ENCODE results near the gene KRT75. TPM values are rescaled to one million over a fixed set of nuclear protein-coding genes. Genes with fewer than 3 reads are reported as not detected.

KRT75 gene
- total and polyA plus RNA-seq, 2 of the 13 experiments (the other 11 are each of a cell fraction or from before 2014, with no cell fraction given), result not detected

DNA sequence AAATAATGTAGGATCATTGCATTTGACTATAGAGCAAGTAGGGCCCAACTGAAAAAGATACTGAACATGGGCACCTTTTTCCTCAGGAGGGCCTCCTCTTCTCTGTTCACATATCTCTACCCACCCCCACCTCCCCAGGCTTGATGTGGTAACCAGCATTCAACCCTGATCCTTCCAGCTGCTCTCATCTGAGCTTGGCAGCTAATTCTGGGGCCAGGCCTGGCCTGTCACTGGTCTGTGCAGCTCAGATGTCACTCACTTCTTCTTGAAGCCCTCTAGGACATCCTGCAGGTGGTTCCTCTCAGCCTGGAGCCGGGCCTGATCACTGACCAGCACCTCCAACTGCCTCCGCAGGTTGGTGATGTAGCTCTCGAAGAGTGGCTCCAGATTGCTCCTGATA, 50.8 kb downstream of the KRT75 start:
- no peak for FAIRE-seq
- CTCF ChIA-PET (ENCODE audit: low intra/inter-chr PET ratio, low total read pairs), result no interaction called here
- intact Hi-C loops (cut with micrococcal nuclease; ENCODE audit: unreplicated experiment), result no loop called here
- Histone ChIP-seq H2AFZ (ENCODE audit: low read length) (no peak overlapping the region), H3K4me1 (ENCODE audit: insufficient read depth, low read length) (no peaks in the 10 kb centered on the region), H3K79me2 (ENCODE audit: insufficient read depth, low read length) (no peaks in the 10 kb centered on the region), H3K9ac (ENCODE audit: insufficient read depth, low read depth, low read length) (no peak overlapping the region), H3K4me3 (replicated peaks in 1 of 3; ENCODE audit: insufficient read depth in 1 of 3, low read depth in 2 of 3, low read length in 3 of 3) (no peak overlapping the region), H4K20me1 (ENCODE audit: insufficient read depth, low read length) (no peaks in the 10 kb centered on the region), H3K27ac (ENCODE audit: extremely low read length, insufficient read depth, low read length) (no peak overlapping the region), H3K27me3 (ENCODE audit: control insufficient read depth in 1 of 2, insufficient read depth in 2 of 2, low read length in 2 of 2) (peaks cover 2 to 17% of the 10 kb centered on the region in 2 experiments; a peak in 3 of 5 replicates), H3K4me2 (ENCODE audit: low read depth, low read length) (no peak overlapping the region), H3K9me3 (ENCODE audit: low read length) (no peaks in the 10 kb centered on the region), H3K36me3 (replicated peaks in 1 of 2; ENCODE audit: control insufficient read depth in 1 of 2, insufficient read depth in 2 of 2, low read length in 2 of 2) (no peaks in the 10 kb centered on the region)
- POLR2A ChIA-PET, result no interaction called here
- no TSS peak for BruUV-seq (replicated peaks)
- no peak for ATAC-seq
- in situ Hi-C loops (cut with HindIII; ENCODE audit: extremely low pct_ligation_motif_present, low pct_unique_long_range_greater_than_20kb), result loop anchor here (25.0 kb wide), 1 partner anchor 604 kb away; no protein-coding TSS in a partner anchor
- DNase-seq (ENCODE audit: low spot score), result no peak
- 0% methylated on average over 1 of the region's 3 CpGs for whole genome bisulfite sequencing (ENCODE audit: low lambda C conversion rate)
- no peak for TF ChIP-seq ZNF777 (CRISPR knock-in tag; IDR thresholded peaks at IDR 0.05)
- TF ChIP-seq ZNF879 (CRISPR knock-in tag; IDR thresholded peaks at IDR 0.05), result no peak
- TF ChIP-seq FOXP1 (IDR thresholded peaks at IDR 0.05), result no peak
- TF ChIP-seq FOXP1 (CRISPR knock-in tag; IDR thresholded peaks at IDR 0.05), result no peak
- no peak for TF ChIP-seq CBX5 (CRISPR knock-in tag; IDR thresholded peaks at IDR 0.05; ENCODE audit: borderline replicate concordance)
- no peak for TF ChIP-seq PCBP2 (optimal IDR thresholded peaks at IDR 0.05; ENCODE audit: low read depth, low read length, poor library complexity, severe bottlenecking)
- no peak for TF ChIP-seq SMYD3 (CRISPR knock-in tag; IDR thresholded peaks at IDR 0.05)
- TF ChIP-seq ZBTB21 (CRISPR knock-in tag; IDR thresholded peaks at IDR 0.05), result no peak
- no peak for TF ChIP-seq ZNF138 (CRISPR knock-in tag; IDR thresholded peaks at IDR 0.05; ENCODE audit: low read depth)
- TF ChIP-seq NR2F2 (IDR thresholded peaks at IDR 0.05; ENCODE audit: borderline replicate concordance, low read depth), result no peak
- no peak for TF ChIP-seq SNAPC2 (CRISPR knock-in tag; IDR thresholded peaks at IDR 0.05)
- TF ChIP-seq HOMEZ (CRISPR knock-in tag; IDR thresholded peaks at IDR 0.05; ENCODE audit: low read depth), result no peak
- TF ChIP-seq RXRB (CRISPR knock-in tag; IDR thresholded peaks at IDR 0.05; ENCODE audit: borderline replicate concordance), result no peak
- no peak for TF ChIP-seq GATA4 (IDR thresholded peaks at IDR 0.05; ENCODE audit: borderline replicate concordance, low read depth)
- no peak for TF ChIP-seq NCOR1 (IDR thresholded peaks at IDR 0.05; ENCODE audit: borderline replicate concordance, low read length)
- TF ChIP-seq ZNF225 (CRISPR knock-in tag; IDR thresholded peaks at IDR 0.05), result no peak
- TF ChIP-seq, protein P1, sequence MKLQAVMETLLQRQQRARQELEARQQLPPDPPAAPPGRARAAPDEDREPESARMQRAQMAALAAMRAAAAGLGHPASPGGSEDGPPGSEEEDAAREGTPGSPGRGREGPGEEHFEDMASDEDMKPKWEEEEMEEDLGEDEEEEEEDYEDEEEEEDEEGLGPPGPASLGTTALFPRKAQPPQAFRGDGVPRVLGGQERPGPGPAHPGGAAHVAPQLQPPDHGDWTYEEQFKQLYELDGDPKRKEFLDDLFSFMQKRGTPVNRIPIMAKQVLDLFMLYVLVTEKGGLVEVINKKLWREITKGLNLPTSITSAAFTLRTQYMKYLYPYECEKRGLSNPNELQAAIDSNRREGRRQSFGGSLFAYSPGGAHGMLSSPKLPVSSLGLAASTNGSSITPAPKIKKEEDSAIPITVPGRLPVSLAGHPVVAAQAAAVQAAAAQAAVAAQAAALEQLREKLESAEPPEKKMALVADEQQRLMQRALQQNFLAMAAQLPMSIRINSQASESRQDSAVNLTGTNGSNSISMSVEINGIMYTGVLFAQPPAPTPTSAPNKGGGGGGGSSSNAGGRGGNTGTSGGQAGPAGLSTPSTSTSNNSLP (IDR thresholded peaks at IDR 0.05; ENCODE audit: low read depth, low read length), result no peak
- TF ChIP-seq, protein P2, sequence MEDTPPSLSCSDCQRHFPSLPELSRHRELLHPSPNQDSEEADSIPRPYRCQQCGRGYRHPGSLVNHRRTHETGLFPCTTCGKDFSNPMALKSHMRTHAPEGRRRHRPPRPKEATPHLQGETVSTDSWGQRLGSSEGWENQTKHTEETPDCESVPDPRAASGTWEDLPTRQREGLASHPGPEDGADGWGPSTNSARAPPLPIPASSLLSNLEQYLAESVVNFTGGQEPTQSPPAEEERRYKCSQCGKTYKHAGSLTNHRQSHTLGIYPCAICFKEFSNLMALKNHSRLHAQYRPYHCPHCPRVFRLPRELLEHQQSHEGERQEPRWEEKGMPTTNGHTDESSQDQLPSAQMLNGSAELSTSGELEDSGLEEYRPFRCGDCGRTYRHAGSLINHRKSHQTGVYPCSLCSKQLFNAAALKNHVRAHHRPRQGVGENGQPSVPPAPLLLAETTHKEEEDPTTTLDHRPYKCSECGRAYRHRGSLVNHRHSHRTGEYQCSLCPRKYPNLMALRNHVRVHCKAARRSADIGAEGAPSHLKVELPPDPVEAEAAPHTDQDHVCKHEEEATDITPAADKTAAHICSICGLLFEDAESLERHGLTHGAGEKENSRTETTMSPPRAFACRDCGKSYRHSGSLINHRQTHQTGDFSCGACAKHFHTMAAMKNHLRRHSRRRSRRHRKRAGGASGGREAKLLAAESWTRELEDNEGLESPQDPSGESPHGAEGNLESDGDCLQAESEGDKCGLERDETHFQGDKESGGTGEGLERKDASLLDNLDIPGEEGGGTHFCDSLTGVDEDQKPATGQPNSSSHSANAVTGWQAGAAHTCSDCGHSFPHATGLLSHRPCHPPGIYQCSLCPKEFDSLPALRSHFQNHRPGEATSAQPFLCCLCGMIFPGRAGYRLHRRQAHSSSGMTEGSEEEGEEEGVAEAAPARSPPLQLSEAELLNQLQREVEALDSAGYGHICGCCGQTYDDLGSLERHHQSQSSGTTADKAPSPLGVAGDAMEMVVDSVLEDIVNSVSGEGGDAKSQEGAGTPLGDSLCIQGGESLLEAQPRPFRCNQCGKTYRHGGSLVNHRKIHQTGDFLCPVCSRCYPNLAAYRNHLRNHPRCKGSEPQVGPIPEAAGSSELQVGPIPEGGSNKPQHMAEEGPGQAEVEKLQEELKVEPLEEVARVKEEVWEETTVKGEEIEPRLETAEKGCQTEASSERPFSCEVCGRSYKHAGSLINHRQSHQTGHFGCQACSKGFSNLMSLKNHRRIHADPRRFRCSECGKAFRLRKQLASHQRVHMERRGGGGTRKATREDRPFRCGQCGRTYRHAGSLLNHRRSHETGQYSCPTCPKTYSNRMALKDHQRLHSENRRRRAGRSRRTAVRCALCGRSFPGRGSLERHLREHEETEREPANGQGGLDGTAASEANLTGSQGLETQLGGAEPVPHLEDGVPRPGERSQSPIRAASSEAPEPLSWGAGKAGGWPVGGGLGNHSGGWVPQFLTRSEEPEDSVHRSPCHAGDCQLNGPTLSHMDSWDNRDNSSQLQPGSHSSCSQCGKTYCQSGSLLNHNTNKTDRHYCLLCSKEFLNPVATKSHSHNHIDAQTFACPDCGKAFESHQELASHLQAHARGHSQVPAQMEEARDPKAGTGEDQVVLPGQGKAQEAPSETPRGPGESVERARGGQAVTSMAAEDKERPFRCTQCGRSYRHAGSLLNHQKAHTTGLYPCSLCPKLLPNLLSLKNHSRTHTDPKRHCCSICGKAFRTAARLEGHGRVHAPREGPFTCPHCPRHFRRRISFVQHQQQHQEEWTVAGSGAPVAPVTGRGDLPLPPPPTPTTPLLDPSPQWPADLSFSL (CRISPR knock-in tag; IDR thresholded peaks at IDR 0.05), result no peak
- TF ChIP-seq NFE2L2 (IDR thresholded peaks at IDR 0.05; ENCODE audit: low read length), result no peak
